ENCODE results near the gene PTGIS.
"Not testable (repeated sequence)": the region's sequence is repeated elsewhere in the genome, so short reads cannot be mapped to it uniquely, and the experiment has no call there.

PTGIS gene

DNA sequence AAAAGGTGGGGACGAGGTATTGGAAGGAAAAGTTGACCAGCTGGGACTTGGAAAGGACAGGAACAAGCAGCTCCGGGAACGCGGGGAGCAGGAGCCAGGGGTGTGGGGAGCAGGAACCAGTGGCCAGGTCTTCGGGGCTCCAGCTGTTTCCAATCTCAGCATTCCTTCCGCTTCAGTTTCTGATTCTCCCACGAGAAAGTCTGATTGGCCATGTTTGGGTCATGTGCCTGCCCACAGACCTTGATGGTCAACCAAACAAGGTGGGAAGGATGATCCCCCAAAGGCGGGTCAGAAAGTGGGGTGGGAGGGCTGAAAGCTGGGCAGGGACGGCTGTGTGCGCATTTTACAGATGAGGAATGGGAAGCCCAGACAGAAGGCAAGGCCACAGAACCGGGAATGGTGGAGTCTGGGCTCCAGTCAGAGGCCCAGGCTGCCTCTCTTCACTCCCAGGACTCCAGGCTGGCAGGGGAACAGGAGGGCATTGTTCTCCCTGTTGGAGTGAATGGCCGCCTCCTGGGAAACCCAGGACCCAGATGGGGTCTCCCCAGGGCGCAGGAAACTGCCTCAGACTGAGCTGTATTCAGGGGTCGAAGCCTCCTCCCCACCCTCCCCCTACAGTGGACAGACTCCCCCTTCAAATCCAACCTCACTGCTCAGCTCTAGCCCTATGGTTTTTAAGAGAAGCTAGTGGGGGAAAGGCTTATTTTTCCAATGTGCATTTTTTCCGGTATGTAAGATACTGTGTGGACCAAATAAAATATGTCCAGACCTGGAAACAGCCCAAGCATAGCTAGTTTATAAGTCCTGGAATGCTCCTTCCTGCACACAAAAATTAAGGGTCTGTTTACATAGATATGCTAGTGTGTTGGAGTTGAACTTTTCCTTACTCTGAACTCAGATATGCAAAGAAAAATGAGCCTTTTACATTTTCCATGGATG is 12.2 kb upstream of the PTGIS start:
- no peak for DNase-seq (ENCODE audit: low spot score)

GRCh38 chr20:49579195-49579594 is 11.3 kb upstream of the PTGIS start:
- DNase-seq (ENCODE audit: low spot score) = no peak

- DNase-seq (ENCODE audit: low spot score) = no peak
Measured at GRCh38 chr20:49578436-49578835, 10.5 kb upstream of the PTGIS start.

- DNase-seq (ENCODE audit: low spot score) = no peak
Measured at GRCh38 chr20:49575551-49576060, 7.7 kb upstream of the PTGIS start.

DNA sequence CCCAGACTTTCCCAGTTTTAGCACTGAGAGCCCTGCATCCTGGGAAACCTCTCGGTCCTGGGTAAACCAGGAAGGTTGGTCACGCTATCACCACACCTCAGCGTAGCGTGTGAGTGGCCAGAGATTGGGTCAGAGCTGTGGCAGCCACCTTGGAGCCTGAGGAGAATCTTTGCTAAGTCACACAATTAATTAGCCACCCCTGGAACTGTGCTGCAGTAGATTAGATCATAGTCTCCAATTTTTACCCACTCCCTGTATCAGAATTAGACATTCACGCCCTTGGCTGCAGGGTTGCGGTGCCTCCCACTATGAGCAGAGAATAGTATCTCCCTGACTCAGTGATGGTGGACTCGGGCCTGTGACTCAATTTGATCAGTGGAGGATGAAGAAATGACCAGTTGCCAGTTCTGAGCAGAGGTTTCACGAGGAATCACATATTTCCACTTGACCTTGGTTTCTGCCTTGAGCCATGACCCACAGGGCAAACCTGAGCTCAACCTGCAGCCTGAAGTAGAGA is 6.0 kb upstream of the PTGIS start:
- DNase-seq (ENCODE audit: low spot score) = no peak

- DNase-seq (ENCODE audit: low spot score) = no peak
Measured at GRCh38 chr20:49572857-49573256, 4.9 kb upstream of the PTGIS start.

- no peak for DNase-seq (ENCODE audit: low spot score)
Measured at GRCh38 chr20:49571553-49571835, 3.6 kb upstream of the PTGIS start.

DNA sequence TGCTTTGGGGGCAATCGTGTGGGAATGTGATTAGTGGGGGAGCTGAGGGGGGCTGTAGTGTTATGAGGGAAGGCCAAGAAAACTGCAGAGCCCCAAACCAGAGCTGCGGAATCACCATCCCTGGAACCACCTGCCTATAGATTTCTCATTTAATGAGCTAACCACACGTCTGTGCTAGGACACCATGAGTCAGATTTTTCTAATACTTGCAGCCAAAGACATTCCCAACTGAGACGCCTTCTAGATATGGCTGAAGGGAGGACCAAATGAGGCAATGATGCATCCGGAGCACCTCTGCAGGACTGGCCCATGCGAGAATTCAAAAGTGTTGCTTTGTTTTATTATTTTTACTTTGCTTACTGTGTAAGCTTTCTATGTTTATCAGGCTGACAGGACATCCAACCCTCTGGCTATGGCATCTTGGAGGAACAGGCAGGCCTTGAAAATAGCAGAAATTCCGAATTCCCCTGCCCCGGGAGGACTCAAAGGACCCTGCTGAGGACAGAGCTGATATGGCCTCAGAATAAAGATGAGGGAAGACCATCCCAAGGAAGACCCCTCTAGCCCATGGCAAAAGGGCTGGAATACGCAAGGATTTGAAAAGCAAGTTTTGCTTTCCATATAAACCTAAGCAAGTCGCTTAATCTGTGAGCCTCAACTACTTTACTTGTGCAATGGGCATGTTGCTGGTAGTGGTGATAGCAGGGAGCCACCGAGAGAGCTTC is 3.1 kb upstream of the PTGIS start:
- no peak for DNase-seq (ENCODE audit: low spot score)

GRCh38 chr20:49570161-49570827 is 2.4 kb upstream of the PTGIS start:
- no peak for DNase-seq (ENCODE audit: low spot score)

- no peak for DNase-seq (ENCODE audit: low spot score)
Measured at GRCh38 chr20:49569411-49570115, 1.6 kb upstream of the PTGIS start.

DNA sequence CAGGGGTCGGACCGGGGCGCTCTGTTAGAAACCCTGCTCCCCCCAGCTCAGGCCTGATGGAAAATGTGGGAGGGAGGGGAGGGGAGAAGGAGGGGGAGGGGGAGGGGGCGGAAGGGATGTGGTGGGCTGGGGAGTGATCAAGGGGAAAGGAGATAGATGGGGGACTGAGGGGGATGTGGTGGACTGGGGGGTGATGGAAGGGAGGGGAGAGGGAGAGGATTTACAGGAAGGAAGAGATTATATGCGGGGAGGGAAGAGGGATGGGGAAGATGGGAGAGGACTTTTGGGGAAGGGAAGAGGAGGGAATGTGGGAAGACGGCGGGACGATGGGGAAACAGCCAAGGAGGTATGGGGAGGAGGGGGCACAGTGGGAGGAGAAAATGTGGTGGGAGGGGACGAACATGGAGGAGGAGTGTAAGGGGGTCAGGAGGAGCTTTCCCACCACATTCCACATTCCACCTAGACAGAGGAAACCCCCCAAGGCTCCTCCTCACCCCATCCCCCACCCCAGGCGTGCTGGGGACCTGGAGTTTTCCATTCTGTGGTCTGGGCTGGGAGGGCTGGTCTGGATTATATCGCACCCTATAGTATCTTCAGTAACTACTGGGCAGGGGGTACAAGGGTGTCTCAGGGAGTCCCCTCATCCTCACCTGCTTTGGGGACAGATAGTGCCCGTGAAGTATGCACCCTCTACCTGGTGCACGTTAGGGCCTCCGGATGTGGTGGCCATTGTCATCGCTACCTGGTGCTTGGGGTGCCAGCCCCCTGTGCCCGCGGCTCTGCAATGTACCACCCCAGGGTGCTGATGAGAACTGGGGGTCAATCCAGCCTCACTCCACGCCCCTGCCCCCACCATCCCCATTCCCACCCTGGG is 578 bp upstream of the PTGIS start:
- no peak for DNase-seq (ENCODE audit: low spot score)

DNA sequence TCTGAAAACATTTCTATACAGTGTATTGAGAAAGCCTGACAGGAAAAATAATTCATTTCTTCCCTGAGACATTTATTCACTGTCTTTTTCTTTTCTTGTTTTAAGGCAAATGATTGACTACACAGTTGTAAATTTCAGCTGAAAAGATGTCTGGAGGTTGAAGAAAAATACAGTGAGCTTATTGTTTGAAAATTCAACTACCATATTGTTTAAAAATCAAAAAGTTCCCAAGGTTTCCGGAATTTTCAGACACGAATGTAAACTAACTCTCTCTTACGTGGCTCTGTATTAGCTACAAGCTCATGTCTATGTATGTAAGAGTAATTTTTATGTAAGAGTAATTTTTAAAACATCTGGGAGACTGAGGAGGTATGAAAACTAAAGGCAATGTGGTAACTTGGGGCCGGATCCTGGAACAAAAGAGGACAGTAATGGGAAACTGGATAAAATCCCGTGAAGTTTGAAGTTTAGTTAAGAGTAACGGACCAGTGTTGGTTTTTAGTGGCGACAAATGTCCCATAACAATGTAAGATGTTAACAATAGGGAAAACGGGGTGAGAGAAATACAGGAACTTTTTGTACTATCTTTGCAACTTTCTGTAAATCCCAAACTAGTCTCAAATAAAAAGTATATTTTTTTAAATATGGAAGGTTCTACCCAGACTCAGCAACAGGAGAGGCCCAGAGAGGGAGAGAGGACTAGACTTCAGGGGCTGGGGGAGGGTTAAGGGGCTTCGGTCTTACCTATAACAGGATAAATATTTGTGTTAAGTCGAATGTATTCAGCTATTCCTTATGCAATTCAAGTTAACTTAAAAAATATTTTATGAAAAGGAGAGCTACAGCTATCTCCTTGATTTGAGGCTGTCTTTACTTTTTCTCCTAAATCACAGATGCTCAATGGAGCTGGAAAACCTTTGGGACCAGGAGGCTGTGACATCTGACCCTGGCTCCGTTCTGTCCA is 1.3 kb downstream of the PTGIS start:
- DNase-seq (ENCODE audit: low spot score) = no peak

DNA sequence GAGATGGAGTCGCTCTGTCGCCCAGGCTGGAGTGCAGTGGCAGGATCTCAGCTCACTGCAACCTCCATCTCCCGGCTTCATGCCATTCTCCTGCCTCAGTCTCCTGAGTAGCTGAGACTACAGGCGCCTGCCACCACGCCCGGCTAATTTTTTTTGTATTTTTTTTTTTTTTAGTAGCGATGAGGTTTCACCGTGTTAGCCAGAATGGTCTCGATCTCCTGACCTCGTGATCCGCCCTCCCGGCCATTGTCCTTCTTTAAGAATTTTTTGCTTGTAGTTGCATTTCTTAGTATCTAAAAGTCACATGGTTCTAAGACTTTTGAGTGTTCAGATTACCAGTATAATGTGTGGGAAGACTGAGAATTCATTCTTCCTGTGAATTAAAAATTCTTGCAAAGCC is 2.9 kb downstream of the PTGIS start:
- not testable (repeated sequence) for DNase-seq (ENCODE audit: low spot score)

DNA sequence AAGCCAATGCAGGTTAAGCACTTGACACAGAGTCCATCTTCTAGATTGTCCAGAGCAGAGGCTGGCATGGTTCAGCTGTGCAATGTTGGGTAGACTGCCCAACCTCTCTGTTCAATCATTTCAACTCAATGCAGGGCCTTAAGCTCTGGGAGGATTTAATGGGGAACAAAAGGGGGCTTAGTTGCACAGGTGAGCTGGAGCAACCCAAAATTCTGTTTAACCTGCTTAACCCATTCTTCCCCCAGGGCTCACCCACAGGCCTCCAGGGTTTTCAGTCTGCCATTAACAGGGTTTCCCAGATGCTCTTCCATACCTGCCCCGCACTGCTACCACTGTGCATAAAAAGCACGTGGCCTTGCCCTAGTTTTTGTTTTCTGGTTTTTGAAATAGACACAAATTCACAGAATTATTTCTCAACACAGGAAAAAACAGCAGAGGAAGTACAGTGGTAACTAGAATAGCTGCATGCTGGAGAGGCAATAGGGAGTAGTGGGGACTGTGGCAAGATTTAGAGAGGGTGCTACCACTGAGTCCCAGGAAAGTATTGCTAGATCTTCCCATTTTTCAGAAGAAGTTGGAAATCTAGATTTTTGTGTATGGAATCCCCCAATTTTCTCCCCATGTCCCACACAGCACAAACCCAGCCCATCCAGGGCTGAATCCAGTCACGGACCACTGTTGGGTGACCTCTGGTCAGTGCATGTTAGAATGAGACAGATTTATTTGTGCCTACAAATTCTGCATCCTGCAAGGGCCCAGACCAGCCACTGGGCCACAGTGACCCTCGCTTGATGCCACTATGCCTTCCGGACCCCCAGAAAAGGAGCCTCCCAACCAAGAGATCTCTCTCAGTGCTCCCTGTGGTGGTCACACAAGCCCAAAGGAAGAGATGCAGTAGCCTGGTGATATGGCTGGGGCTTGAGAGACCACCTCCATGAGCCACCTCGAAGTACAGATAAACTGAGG is 4.6 kb downstream of the PTGIS start:
- no peak for DNase-seq (ENCODE audit: low spot score)

DNA sequence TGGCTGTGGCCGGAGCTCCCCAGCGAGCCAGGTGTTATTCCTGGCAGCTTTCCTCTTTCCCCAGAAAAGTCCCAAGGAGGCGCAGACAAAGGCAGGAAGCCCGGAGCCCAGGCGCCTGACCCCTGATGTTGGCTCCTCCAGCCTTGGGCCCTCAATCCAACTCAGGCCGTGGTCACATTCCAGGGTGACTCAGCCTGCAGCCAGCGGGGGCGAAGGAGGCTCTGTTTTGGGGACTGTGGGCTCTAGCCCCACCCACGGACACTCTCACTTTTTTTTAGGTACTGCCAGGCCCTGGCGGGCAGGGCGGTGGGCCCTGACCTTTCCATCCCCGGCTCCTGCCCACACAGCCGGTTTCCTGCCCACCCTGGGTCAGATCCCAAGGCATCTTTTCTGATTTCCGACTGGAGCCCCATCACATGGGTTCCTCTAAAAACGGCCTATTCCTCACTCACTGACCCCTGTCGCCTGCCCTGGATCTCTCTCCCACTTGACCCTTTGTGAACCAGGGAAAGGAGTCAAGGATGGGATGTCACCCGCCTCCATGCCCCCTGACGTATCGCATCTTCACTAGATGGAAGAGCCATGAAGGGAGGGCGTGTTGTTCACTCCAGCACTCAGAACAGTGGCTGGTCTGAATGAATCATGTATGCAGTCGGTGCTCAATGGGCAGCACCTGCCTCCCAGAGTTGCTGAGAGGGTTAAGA is 5.5 kb downstream of the PTGIS start:
- DNase-seq (ENCODE audit: low spot score) = peak; percentile 80

DNA sequence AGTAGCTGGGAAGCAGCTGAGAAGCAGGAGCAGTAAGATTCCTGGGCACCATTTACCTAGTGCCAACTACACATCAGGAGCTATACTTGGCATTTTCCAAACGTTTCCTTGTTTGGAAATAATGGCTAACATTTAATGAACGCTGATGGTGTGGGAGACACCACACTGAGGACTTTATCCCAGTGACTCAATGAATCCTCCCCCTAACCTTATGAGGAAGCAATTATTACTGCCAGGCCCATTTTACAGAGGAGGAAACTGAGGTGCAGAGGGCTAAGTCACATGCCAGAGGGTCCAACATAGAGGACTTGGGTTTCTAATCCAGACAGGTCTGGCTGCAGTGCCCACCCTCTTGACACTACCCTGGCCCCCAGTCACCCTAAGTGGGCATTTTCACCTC is 6.1 kb downstream of the PTGIS start:
- DNase-seq (ENCODE audit: low spot score) = no peak

DNA sequence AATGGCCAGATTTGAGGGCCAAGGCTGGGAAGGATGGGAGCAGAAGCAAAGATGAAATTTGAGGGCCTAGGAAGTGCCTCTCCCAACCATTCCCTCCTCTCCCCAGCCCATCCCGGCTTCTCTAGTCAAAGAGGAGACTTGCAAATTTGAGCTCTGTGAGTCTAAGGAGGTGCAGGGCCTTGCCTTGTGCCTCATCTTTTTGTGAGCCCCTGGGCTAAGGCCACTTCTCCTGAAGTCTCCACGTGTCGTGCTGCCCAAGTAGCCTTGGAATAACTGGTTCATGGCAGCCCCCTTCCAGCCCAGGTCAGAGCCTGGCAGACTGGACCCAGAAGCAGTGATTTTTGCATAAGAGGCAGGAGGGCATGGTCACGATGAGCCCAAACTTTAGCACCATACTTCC is 6.7 kb downstream of the PTGIS start:
- DNase-seq (ENCODE audit: low spot score) = no peak

GRCh38 chr20:49560646-49561045 is 7.3 kb downstream of the PTGIS start:
- DNase-seq (ENCODE audit: low spot score) = no peak
